Fibroblast of pulmonary artery (primary cell): ENCODE data around the gene COL26A1.

ENCODE experiments used
- DNase-seq: peaks from one replicate; pipeline ENCODE4 v3.0.0-alpha.2; 2010; ENCODE audit warnings: low read depth
- H3K4me3 ChIP-seq: replicated peaks from 2 replicates; pipeline ENCODE4 v1.5.1; 2011; ENCODE audit warnings: low read depth, mild to moderate bottlenecking, control low read depth, low read length, moderate library complexity
- TF ChIP-seq, protein P1 (sequence below): IDR thresholded peaks from 2 replicates; pipeline ENCODE4 v1.5.1; 2011; ENCODE audit warnings: mild to moderate bottlenecking, control low read depth, low read length, inconsistent platforms; ENCODE audit errors: missing control alignments

Gene COL26A1

DNA sequence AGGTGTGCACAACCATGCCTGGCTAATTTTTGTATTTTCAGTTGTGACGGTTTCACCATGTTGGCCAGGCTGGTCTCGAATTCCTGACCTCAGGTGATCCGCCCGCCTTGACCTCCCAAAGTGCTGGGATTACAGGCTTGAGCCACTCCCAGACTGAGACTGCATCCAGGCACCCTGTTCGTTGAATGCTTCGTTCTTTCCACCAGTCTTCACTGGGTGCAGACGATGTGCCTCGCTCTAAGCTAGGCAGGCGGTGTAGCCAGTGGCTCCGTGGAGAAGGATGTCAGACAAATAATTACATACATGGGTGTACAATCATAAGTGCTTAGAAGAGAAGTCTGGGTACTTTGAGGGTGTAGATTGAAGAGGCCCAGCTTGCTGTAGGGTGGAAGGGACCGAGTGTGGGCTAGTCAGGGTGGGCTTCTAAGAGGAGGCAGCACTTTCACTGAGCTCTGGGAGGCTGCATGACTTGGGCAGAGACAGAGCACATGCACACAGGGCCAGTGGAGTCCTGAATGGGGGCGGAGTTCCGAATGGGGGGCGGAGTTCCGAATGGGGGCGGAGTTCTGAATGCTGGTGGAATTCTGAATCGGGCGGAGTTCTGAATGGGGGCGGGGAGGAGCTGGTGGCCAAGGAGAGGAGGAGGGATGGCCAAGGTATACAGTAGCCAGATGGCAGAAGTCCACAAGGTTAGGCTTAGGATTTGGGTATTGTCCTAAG, 74.3 kb downstream of the COL26A1 start:
- TF ChIP-seq, protein P1, sequence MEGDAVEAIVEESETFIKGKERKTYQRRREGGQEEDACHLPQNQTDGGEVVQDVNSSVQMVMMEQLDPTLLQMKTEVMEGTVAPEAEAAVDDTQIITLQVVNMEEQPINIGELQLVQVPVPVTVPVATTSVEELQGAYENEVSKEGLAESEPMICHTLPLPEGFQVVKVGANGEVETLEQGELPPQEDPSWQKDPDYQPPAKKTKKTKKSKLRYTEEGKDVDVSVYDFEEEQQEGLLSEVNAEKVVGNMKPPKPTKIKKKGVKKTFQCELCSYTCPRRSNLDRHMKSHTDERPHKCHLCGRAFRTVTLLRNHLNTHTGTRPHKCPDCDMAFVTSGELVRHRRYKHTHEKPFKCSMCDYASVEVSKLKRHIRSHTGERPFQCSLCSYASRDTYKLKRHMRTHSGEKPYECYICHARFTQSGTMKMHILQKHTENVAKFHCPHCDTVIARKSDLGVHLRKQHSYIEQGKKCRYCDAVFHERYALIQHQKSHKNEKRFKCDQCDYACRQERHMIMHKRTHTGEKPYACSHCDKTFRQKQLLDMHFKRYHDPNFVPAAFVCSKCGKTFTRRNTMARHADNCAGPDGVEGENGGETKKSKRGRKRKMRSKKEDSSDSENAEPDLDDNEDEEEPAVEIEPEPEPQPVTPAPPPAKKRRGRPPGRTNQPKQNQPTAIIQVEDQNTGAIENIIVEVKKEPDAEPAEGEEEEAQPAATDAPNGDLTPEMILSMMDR, result no peak
- no peak overlapping the region for H3K4me3 ChIP-seq
- DNase-seq, result no peak

DNA sequence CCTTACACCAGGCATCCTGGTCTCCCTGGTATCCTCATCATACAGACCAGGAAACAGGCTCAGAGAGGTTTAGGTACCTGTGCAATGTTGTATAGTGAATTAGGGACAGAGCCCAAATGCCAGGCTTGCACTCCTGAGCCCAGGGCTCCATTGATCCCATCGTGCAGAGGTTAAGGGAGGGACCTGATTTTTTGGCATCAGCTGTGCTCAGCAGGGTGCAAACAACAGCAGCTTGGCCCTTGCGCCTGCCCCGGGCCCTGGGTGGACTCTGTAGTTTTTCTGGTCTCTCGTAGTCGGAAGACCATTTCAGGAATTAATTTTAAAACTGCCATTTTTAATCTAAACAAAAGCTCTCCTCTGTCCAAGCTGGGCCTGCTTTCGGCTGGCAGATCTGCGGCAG, 79.2 kb downstream of the COL26A1 start:
- DNase-seq, result no peak
- TF ChIP-seq, protein P1, result no peak
- H3K4me3 ChIP-seq, result no peak overlapping the region

- DNase-seq, result no peak
- no peak overlapping the region for H3K4me3 ChIP-seq
- TF ChIP-seq, protein P1, result no peak
These were observed 79.9 kb downstream of the COL26A1 start for GRCh38 chr7:101442426-101443070.

DNA sequence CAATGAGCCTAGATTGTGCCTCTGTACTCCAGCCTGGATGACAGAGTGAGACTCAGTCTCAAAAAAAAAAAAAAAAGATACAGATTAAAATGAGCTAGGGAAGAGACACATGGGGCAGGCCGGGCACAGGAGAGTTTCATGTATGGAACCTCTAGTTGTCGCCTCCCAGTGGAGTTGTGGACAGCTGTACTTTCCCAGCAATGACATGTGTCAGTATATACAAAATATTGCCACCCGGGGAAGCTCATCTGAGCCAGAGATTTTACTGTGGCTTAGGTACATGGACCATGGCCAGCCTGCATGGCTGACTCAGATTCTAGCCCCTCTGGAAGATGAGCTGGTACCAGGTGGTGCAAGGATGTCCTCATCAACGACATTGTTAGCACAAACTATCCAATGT, 87.4 kb downstream of the COL26A1 start:
- TF ChIP-seq, protein P1, result no peak
- no peak overlapping the region for H3K4me3 ChIP-seq
- no peak for DNase-seq

DNA sequence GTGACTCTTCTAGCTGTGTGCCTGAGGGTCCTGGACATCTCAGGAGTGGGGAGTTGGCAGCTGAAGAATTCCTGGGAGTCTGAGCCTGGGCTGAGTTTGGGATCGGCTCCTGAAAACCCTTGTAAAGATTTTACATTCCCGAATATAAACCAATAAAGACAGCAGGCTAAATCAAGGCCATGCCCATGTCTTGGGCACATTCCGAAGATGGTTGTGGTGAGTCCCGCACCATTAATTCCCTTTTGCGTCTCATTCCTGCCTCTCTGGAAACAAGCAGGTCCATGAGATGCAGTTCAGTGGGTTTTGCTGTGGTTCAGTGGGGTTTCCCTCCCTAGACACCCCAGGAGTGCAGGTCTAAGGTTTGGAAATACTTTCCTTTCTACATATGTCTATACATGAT, 90.9 kb downstream of the COL26A1 start:
- no peak overlapping the region for H3K4me3 ChIP-seq
- TF ChIP-seq, protein P1, result no peak
- no peak for DNase-seq

- H3K4me3 ChIP-seq, result no peak overlapping the region
- TF ChIP-seq, protein P1, result no peak
- no peak for DNase-seq
These were observed 94.5 kb downstream of the COL26A1 start for GRCh38 chr7:101457001-101457750.
